A673 (cell line): ENCODE measurements around the gene CBLB.

Experiments
- EZH2 ChIP-seq: fragments of 200-600 bp; sonication (generic); IDR thresholded peaks from 2 replicates; pipeline ENCODE4 v1.6.1; 2017; ENCODE audit warnings: borderline replicate concordance, low read depth, mild to moderate bottlenecking, mixed read lengths, antibody characterized with exemption, low read length; ENCODE audit not compliant: poor library complexity, severe bottlenecking
- TF ChIP-seq, protein P1 (sequence below): fragments of 300-800, 200-600 bp; sonication (generic); conservative IDR thresholded peaks from 2 replicates; pipeline ENCODE4 v1.5.1; 2017; ENCODE audit warnings: low read depth, mild to moderate bottlenecking, antibody characterized with exemption, low read length, moderate library complexity, mixed read lengths

- TF ChIP-seq, protein P1, sequence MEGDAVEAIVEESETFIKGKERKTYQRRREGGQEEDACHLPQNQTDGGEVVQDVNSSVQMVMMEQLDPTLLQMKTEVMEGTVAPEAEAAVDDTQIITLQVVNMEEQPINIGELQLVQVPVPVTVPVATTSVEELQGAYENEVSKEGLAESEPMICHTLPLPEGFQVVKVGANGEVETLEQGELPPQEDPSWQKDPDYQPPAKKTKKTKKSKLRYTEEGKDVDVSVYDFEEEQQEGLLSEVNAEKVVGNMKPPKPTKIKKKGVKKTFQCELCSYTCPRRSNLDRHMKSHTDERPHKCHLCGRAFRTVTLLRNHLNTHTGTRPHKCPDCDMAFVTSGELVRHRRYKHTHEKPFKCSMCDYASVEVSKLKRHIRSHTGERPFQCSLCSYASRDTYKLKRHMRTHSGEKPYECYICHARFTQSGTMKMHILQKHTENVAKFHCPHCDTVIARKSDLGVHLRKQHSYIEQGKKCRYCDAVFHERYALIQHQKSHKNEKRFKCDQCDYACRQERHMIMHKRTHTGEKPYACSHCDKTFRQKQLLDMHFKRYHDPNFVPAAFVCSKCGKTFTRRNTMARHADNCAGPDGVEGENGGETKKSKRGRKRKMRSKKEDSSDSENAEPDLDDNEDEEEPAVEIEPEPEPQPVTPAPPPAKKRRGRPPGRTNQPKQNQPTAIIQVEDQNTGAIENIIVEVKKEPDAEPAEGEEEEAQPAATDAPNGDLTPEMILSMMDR: no peak
- TF ChIP-seq EZH2: no peak
Observed at GRCh38 chr3:105707009-105707408, 161.8 kb downstream of the CBLB start.
